MV-4-11 (cell line): ENCODE results near the gene WDR44.
A peak's percentile ranks its signal among the peaks of the same experiment; 100 is the strongest.
"Not testable (repeated sequence)": the region's sequence is repeated elsewhere in the genome, so short reads cannot be mapped to it uniquely, and the experiment has no call there.

Experiments
- DNase-seq: peaks from one replicate; lab custom pipeline; 2025; lab: John Stamatoyannopoulos, UW

Gene WDR44

GRCh38 chrX:118480172-118480571, 134.3 kb downstream of the WDR44 start:
- no peak for DNase-seq

- DNase-seq, result not testable (repeated sequence)
Observed at GRCh38 chrX:118482384-118482783, 136.5 kb downstream of the WDR44 start.

GRCh38 chrX:118484216-118484903, 138.5 kb downstream of the WDR44 start:
- no peak for DNase-seq

- not testable (repeated sequence) for DNase-seq
Observed at GRCh38 chrX:118486693-118487092, 140.8 kb downstream of the WDR44 start.

- no peak for DNase-seq
Observed at GRCh38 chrX:118493016-118493415, 147.1 kb downstream of the WDR44 start.

- no peak for DNase-seq
Observed at GRCh38 chrX:118493653-118494297, 147.9 kb downstream of the WDR44 start.

GRCh38 chrX:118495061-118495921, 149.4 kb downstream of the WDR44 start, which contains the start of gene DOCK11:
Gene DOCK11 (plus strand): TSS chrX:118495815. CDS start chrX:118495972, 157 bp downstream.
- peak; percentile 87 for DNase-seq

GRCh38 chrX:118495958-118496762, 150.3 kb downstream of the WDR44 start:
- DNase-seq, result peak; percentile 56

- DNase-seq, result no peak
Observed at GRCh38 chrX:118496763-118497079, 150.8 kb downstream of the WDR44 start.

GRCh38 chrX:118497180-118497818, 151.4 kb downstream of the WDR44 start:
- DNase-seq, result no peak

GRCh38 chrX:118498351-118498750, 152.4 kb downstream of the WDR44 start:
- no peak for DNase-seq

GRCh38 chrX:118498755-118499154, 152.8 kb downstream of the WDR44 start:
- no peak for DNase-seq

GRCh38 chrX:118499295-118499694, 153.4 kb downstream of the WDR44 start:
- DNase-seq, result no peak
